Measurements from ENCODE around the gene KIAA1958. TPM values are rescaled to one million over a fixed set of nuclear protein-coding genes. Genes with fewer than 3 reads are reported as not detected.

KIAA1958 gene
- total RNA-seq, 1 experiment from 2014 or later = 18.5 TPM

DNA sequence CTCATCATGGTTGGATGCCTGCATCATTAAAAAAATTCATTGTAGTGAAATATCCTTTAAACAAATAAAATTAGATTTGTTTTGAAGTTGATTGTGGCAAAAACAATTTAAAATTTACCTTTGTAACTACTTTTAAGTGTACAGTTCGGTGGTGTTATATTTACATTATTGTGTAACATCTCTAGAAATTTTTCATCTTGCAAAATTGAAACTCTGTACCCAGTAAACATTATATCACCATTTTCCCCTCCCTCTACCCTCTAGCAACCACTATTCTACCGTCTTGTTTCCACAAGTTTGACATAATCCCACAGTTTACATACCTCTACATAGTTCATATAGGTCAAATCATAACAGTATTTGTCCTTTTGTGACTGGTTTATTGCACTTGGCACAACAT lies 2.0 kb upstream of the KIAA1958 start:
- Histone ChIP-seq H3K27me3 (ENCODE audit: insufficient read depth, low read length) (no peaks in the 10 kb centered on the region), H3K79me2 (ENCODE audit: insufficient read depth, low read length) (peaks cover 21% of the 10 kb centered on the region), H4K20me1 (ENCODE audit: insufficient read depth) (peaks cover 2% of the 10 kb centered on the region), H2AFZ (ENCODE audit: low read depth, low read length, poor library complexity, severe bottlenecking) (no peak overlapping the region), H3K9me2 (ENCODE audit: insufficient read depth) (no peaks in the 10 kb centered on the region), H3K36me3 (ENCODE audit: control insufficient read depth in 1 of 2, insufficient read depth in 2 of 2, low read length in 2 of 2) (no peaks in the 10 kb centered on the region), H3K9ac (ENCODE audit: low read length) (no peak overlapping the region), H3K4me3 (replicated peaks in 1 of 2; ENCODE audit: low read depth in 1 of 2, low read length in 2 of 2) (no peak overlapping the region), H3K9me3 (ENCODE audit: control insufficient read depth in 1 of 2, insufficient read depth in 1 of 2, low read depth in 1 of 2, low read length in 2 of 2) (no peaks in the 10 kb centered on the region), H3K27ac (ENCODE audit: low read depth, low read length) (no peak overlapping the region), H3K4me1 (ENCODE audit: control insufficient read depth in 1 of 2, insufficient read depth in 2 of 2, low read length in 2 of 2) (peaks cover 5 to 13% of the 10 kb centered on the region in 2 experiments), H3K4me2 (ENCODE audit: low read length) (no peak overlapping the region)
- POLR2A ChIA-PET = interaction anchor here (1.2 kb wide), 1 partner anchor 105 kb away, joined by 3 read pairs; no protein-coding TSS in a partner anchor
- no peak for ATAC-seq
- RAD21 ChIA-PET (ENCODE audit: low non-redundant PET in 1 of 2, low total read pairs in 2 of 2, uncharacterized antibody in 2 of 2, unreplicated experiment in 2 of 2) = no interaction called here
- TF ChIP-seq, protein P1, sequence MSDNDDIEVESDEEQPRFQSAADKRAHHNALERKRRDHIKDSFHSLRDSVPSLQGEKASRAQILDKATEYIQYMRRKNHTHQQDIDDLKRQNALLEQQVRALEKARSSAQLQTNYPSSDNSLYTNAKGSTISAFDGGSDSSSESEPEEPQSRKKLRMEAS (IDR thresholded peaks at IDR 0.05) = no peak
- TF ChIP-seq YY1 (IDR thresholded peaks at IDR 0.05; ENCODE audit: extremely low read depth, insufficient replicate concordance, low read depth, low read length) = no peak
- TF ChIP-seq JUND (IDR thresholded peaks at IDR 0.05) = no peak
- no peak for TF ChIP-seq RAD21 (IDR thresholded peaks at IDR 0.05; ENCODE audit: low read depth)
- no peak for TF ChIP-seq FOSL1 (IDR thresholded peaks at IDR 0.05; ENCODE audit: low read depth)
- no peak for TF ChIP-seq TCF7L2 (IDR thresholded peaks at IDR 0.05; ENCODE audit: borderline replicate concordance, extremely low read depth, insufficient read depth, insufficient read length)
- no peak for TF ChIP-seq CBX3 (IDR thresholded peaks at IDR 0.05; ENCODE audit: low read depth)
- no peak for TF ChIP-seq EZH2phosphoT487 (IDR thresholded peaks at IDR 0.05; ENCODE audit: borderline replicate concordance)
- TF ChIP-seq, protein P2, sequence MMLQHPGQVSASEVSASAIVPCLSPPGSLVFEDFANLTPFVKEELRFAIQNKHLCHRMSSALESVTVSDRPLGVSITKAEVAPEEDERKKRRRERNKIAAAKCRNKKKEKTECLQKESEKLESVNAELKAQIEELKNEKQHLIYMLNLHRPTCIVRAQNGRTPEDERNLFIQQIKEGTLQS (IDR thresholded peaks at IDR 0.05) = no peak
- TF ChIP-seq, protein P3, sequence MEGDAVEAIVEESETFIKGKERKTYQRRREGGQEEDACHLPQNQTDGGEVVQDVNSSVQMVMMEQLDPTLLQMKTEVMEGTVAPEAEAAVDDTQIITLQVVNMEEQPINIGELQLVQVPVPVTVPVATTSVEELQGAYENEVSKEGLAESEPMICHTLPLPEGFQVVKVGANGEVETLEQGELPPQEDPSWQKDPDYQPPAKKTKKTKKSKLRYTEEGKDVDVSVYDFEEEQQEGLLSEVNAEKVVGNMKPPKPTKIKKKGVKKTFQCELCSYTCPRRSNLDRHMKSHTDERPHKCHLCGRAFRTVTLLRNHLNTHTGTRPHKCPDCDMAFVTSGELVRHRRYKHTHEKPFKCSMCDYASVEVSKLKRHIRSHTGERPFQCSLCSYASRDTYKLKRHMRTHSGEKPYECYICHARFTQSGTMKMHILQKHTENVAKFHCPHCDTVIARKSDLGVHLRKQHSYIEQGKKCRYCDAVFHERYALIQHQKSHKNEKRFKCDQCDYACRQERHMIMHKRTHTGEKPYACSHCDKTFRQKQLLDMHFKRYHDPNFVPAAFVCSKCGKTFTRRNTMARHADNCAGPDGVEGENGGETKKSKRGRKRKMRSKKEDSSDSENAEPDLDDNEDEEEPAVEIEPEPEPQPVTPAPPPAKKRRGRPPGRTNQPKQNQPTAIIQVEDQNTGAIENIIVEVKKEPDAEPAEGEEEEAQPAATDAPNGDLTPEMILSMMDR (IDR thresholded peaks at IDR 0.05 in 2 of 3, conservative IDR thresholded peaks at IDR 0.05 in 1 of 3; ENCODE audit: borderline replicate concordance in 1 of 3, insufficient read depth in 1 of 3, low read depth in 2 of 3, low read length in 2 of 3) = no peak
- TF ChIP-seq CEBPB (IDR thresholded peaks at IDR 0.05; ENCODE audit: low read depth) = no peak
- CTCF ChIA-PET = no interaction called here
- intact Hi-C loops (cut with micrococcal nuclease) = loop anchor here (10.0 kb wide), 1 partner anchor 230 kb away; the partner anchor contains the start of gene INIP
- BruUV-seq (replicated peaks) = no TSS peak
- no peak for DNase-seq (ENCODE audit: low read depth, low spot score)

Measured in HCT116 (cell line).